ENCODE measurements around the gene PRR19.
A peak's percentile ranks its signal among the peaks of the same experiment; 100 is the strongest.

Gene PRR19

DNA sequence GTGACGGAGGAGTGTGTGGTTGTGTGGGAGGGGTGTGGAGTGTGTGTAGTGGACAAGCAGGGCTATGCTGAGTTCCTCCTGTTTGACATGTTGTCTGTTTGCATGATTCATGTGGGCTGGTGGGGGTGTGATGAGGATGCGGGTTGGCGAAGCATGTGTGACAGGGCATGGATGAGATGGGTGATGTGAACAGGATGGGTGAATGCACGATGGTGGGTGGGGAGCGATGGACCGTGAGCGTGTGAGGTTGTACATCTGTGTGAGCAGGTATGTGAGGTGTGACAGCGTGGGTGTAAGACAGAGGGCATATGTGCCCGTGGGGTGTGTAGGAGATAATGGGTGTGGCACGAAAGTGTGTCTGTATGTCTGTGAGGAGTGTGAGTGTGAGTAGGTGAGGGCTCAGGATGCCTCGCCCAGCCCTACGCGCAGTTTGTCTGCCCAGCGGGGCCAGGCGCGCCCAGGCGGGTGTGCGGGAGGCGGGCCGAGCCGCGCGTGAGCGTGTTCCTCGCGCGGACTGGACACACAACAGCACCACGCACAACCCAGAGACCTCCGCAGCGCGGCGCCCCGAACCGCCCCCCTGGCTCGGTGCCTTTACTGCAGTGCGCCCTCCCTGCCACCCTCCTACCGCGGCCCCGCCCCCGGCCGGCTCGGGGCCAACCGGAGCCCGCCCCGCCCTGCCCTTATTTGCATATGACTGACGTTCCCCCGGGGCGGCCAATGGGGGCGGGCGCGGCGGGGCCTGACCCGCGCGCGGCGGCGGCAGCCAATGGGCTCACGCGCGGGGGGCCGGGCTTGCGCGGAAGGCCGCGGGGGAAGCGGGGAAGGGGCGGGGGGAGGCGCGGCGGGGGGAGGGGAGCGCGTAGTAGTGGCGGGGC is 18.5 kb upstream of the PRR19 start:
- peak; percentile 89 to 91 for DNase-seq (ENCODE audit: low read depth in 2 of 2)

DNA sequence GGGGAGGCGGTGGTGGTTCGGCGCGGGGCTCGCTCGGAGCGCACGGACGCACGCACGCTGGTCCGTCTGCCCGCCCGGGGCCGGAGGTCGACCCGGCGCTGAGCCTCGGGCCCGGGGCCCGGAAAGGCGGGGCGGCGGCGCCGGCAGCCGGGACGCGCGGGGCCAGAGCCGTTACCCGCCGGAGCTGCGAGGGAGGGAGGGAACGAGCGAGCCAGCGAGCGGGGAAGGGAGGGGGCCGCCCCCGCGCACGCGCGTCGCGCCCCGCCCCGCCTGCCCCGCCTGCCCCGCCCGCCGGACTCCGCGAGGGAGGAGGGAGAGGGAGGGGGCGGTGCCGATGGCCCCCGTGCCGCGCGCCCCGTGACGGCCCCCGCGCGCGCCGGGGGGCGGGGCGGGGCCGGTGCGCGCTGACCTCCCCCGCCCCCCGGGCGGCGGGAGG is 17.8 kb upstream of the PRR19 start:
- peak; percentile 56 to 64 for DNase-seq (ENCODE audit: low read depth in 2 of 2)

- DNase-seq (ENCODE audit: low read depth in 2 of 2): no peak
These were observed 17.2 kb upstream of the PRR19 start for GRCh38 chr19:42284591-42285341.

DNA sequence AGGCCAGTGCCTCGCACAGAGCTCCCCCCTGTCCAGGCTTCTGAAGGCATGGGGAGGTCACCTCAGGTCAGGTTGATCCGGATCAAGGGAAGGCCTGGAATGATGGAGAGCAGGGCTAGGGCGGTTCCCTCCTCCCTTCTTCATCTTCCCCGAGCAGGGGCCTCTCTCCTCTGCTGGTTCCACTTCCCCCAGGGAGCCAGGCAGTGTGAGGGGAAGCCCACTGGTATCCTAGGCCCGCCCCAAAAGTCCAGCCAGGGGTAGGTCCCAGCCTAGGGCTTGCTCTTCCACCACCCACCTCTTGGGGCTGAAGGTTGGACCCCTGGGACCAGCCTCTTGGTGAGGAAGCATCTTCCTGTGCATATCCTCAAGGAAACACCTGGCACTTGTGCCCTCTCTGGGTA is 16.4 kb upstream of the PRR19 start:
- no peak for DNase-seq (ENCODE audit: low read depth in 2 of 2)

- DNase-seq (ENCODE audit: low read depth in 2 of 2): no peak
These were observed 16.0 kb upstream of the PRR19 start for GRCh38 chr19:42285988-42286348.

DNA sequence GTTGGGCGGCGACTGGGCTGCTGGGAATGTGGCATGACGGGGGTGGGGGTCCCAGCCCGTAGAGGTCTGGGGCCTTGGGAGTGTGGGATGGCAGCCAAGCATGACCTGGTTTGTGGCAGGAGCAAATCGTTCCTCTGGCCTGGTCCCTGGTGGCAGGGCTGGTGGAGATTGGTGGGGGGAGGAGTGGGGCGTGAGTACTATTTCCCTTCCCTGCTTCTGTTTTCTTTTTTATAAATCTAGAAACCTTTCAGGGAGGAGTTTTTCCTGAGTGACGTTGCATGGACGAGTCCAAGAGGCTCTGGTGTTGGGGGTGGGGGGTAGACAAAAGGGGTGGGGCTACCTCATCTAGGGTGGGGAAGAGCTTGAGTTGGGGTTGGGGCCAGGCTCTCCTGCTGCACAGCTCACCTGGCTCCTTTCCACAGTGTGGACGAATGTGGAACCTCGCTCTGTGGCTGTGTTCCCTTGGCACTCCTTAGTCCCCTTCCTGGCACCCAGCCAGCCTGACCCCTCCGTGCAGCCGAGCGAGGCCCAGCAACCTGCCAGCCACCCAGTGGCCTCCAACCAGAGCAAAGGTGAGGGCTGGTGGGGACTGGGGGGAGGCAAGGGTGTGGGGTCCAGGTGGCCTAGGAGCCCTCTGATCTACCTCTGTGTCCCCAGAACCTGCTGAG is 15.4 kb upstream of the PRR19 start:
- no peak for DNase-seq (ENCODE audit: low read depth in 2 of 2)

DNA sequence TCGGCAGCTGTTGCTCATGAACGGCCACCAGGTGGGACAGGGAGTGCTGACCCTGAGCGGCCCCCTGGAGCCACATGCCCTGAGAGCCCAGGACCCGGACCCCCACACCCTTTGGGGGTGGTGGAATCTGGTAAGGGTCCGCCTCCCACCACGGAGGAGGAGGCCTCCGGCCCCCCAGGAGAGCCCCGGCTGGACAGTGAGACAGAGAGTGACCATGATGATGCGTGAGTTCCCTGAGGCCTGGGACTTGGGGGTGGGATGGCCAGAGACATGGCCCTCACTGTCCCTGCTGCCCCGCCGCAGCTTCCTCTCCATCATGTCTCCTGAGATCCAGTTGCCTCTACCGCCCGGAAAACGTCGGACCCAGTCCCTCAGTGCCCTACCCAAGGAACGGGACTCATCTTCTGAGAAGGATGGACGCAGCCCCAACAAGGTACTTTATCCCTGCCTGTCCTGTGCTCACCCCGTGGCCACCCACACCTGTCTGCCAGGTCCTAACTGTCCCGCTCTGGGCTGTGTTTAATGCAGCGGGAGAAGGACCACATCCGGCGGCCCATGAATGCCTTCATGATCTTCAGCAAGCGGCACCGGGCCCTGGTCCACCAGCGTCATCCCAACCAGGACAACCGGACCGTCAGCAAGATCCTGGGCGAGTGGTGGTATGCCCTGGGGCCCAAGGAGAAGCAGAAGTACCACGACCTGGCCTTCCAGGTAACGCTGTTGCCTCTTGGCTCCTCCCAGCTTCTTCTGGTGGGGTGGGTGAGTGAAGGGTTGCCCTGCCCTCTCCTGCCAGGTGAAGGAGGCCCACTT is 14.7 kb upstream of the PRR19 start:
- DNase-seq (ENCODE audit: low read depth in 2 of 2): no peak

- DNase-seq (ENCODE audit: low read depth in 2 of 2): no peak
These were observed 14.2 kb upstream of the PRR19 start for GRCh38 chr19:42287827-42288107.

DNA sequence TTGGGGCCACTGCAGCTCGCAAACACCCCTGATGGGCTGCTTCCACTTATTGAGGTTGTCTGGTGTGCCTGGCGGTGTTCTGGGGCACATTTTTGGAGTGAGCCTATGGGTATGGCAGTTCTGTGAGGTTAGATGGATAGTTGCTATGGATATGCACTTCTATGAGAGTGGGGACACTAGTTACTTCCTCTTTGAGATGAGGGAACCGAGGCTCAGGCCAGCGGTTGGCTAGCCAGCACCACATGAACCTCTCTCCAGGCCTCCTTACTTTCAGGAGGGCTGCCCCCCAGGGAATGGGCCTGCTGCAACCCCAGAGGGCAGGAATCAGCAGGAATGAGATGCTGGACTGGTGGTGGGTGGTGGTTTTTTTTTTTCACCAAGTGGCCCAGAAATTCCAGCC is 13.5 kb upstream of the PRR19 start:
- DNase-seq (ENCODE audit: low read depth in 2 of 2): no peak

GRCh38 chr19:42288881-42289555 is 12.9 kb upstream of the PRR19 start:
- DNase-seq (ENCODE audit: low read depth in 2 of 2): no peak

DNA sequence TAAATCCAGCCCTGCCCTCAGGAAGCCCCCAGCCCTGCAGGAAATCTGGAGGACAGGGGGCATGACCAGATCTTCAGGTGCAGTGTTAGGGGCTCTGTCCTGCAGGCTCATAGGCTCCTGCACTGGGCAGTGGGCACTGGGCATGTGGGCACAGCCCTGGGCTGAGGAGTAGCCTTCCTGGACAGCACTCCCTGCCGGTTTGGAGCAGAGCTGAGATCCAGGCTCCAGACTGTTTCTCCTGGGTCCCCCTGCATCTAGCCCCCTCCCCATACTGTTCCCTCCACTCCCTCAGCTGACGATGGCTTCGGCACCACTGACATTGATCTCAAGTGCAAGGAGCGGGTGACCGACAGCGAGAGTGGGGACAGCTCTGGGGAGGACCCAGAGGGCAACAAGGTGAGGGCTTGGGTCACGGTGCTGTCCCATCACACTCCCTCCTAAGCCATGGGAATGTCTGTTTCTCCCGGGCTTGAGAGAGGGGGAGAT is 12.3 kb upstream of the PRR19 start:
- DNase-seq (ENCODE audit: low read depth in 2 of 2): no peak

- DNase-seq (ENCODE audit: low read depth in 2 of 2): no peak
These were observed 11.8 kb upstream of the PRR19 start for GRCh38 chr19:42290136-42290522.

GRCh38 chr19:42290523-42291434 is 11.2 kb upstream of the PRR19 start:
- DNase-seq (ENCODE audit: low read depth in 2 of 2): no peak

GRCh38 chr19:42291435-42291810 is 10.5 kb upstream of the PRR19 start:
- no peak for DNase-seq (ENCODE audit: low read depth in 2 of 2)

GRCh38 chr19:42292042-42292960 is 9.6 kb upstream of the PRR19 start:
- DNase-seq (ENCODE audit: low read depth in 2 of 2): no peak

- DNase-seq (ENCODE audit: low read depth in 2 of 2): no peak
These were observed 9.0 kb upstream of the PRR19 start for GRCh38 chr19:42292963-42293362.

DNA sequence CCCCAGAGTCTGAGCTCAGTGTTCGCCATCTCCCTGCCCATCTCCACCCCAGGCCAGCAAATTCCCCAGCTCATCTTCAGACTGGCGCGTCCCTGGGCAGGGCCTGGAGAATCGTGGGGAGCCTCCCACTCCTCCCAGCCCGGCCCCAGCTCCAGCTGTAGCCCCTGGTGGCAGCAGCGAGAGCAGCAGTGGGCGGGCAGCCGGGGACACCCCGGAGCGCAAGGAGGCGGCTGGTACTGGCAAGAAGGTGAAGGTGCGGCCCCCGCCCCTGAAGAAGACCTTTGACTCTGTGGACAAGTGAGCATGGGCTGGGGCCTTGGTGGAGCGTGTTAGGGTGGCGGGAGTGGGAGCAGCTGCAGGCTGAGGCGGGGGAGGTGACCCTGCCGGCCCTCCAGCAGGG is 8.4 kb upstream of the PRR19 start:
- no peak for DNase-seq (ENCODE audit: low read depth in 2 of 2)

DNA sequence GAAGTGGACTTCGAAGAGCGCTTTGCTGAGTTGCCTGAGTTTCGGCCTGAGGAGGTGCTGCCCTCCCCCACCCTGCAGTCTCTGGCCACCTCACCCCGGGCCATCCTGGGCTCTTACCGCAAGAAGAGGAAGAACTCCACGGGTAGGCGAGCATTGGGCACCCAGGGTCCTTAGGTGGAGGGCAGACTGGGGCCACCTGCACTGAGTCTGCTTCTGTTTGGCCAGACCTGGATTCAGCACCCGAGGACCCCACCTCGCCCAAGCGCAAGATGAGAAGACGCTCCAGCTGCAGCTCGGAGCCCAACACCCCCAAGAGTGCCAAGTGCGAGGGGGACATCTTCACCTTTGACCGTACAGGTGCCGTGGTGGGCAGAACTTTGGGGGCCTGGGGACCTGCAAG is 8.0 kb upstream of the PRR19 start:
- DNase-seq (ENCODE audit: low read depth in 2 of 2): no peak

GRCh38 chr19:42294471-42295137 is 7.3 kb upstream of the PRR19 start:
- no peak for DNase-seq (ENCODE audit: low read depth in 2 of 2)

All from fibroblast of skin of left biceps (primary cell).